GM18873 (cell line): ENCODE results near the gene DIAPH2.
"Not testable (repeated sequence)": the region's sequence is repeated elsewhere in the genome, so short reads cannot be mapped to it uniquely, and the experiment has no call there.

ENCODE experiments used
- ATAC-seq: cut with Tn5 transposase; IDR thresholded peaks from one replicate; pipeline ENCODE4 v1.9.1; 2021; ENCODE audit warnings: mild to moderate bottlenecking, moderate library complexity, moderate number of reproducible peaks; ENCODE audit not compliant: unreplicated experiment, low FRiP score

Gene DIAPH2

GRCh38 chrX:97409632-97410415 is 725.2 kb downstream of the DIAPH2 start:
- not testable (repeated sequence) for ATAC-seq

GRCh38 chrX:97416461-97416860 is 731.8 kb downstream of the DIAPH2 start:
- ATAC-seq, result no peak

GRCh38 chrX:97429101-97429500 is 744.5 kb downstream of the DIAPH2 start:
- no peak for ATAC-seq

- ATAC-seq, result no peak
Observed at GRCh38 chrX:97431281-97431680, 746.6 kb downstream of the DIAPH2 start.

GRCh38 chrX:97446298-97446882 is 761.7 kb downstream of the DIAPH2 start:
- ATAC-seq, result no peak

- ATAC-seq, result no peak
Observed at GRCh38 chrX:97447306-97447705, 762.7 kb downstream of the DIAPH2 start.

GRCh38 chrX:97452283-97452682 is 767.6 kb downstream of the DIAPH2 start:
- no peak for ATAC-seq

GRCh38 chrX:97461763-97462162 is 777.1 kb downstream of the DIAPH2 start:
- no peak for ATAC-seq

GRCh38 chrX:97471071-97471470 is 786.4 kb downstream of the DIAPH2 start:
- ATAC-seq, result no peak

- no peak for ATAC-seq
Observed at GRCh38 chrX:97474933-97475332, 790.3 kb downstream of the DIAPH2 start.

- ATAC-seq, result no peak
Observed at GRCh38 chrX:97479106-97479890, 794.7 kb downstream of the DIAPH2 start.

GRCh38 chrX:97481228-97481627 is 796.6 kb downstream of the DIAPH2 start:
- no peak for ATAC-seq

- ATAC-seq, result no peak
Observed at GRCh38 chrX:97482666-97483300, 798.1 kb downstream of the DIAPH2 start.

- no peak for ATAC-seq
Observed at GRCh38 chrX:97490656-97491055, 806.0 kb downstream of the DIAPH2 start.

GRCh38 chrX:97494756-97495372 is 810.2 kb downstream of the DIAPH2 start:
- ATAC-seq, result peak; percentile 95

GRCh38 chrX:97498093-97498492 is 813.5 kb downstream of the DIAPH2 start:
- ATAC-seq, result no peak

GRCh38 chrX:97504431-97504830 is 819.8 kb downstream of the DIAPH2 start:
- no peak for ATAC-seq

GRCh38 chrX:97517763-97518162 is 833.1 kb downstream of the DIAPH2 start:
- no peak for ATAC-seq

GRCh38 chrX:97522307-97522706 is 837.7 kb downstream of the DIAPH2 start:
- ATAC-seq, result no peak

GRCh38 chrX:97524340-97524739 is 839.7 kb downstream of the DIAPH2 start:
- no peak for ATAC-seq
